H1 (cell line): ENCODE results near the gene MLN. TPM values are rescaled to one million over a fixed set of nuclear protein-coding genes. Genes with fewer than 3 reads are reported as not detected.

Source experiments
- CTCF ChIA-PET: fragments of 300-600 bp; sonication (Branson Sonifier 250); formaldehyde crosslinking; loops from one replicate; lab custom pipeline; 2021; ENCODE audit not compliant: partially characterized antibody; lab: Charles Lee
- POLR2A ChIA-PET: fragments of 300-600 bp; sonication (Branson Sonifier 250); formaldehyde crosslinking; loops from one replicate; lab custom pipeline; 2021; ENCODE audit warnings: inconsistent platforms; ENCODE audit not compliant: partially characterized antibody; lab: Charles Lee
- DNase-seq, 2 experiments: peaks; one replicate each; pipeline versions ENCODE4 v3.0.0 to v3.0.0-alpha.2; 2010 to 2022; ENCODE audit warnings: low spot score in 2 of 2, low read depth in 1 of 2, mixed read lengths in 1 of 2
- FAIRE-seq: peaks from 2 replicates; lab custom pipeline; 2011; peaks lifted over from hg19 to GRCh38; lab: Jason Lieb, UNC
- H2AFZ ChIP-seq: 2 replicates; pipeline ENCODE4 v1.8.1; 2012; ENCODE audit warnings: low read length, inconsistent platforms
- H2AK5ac ChIP-seq: 2 replicates; pipeline ENCODE4 v1.6.1; 2013; ENCODE audit warnings: low read depth, low read length
- H2BK120ac ChIP-seq: replicated peaks from 2 replicates; pipeline ENCODE3; 2013; ENCODE audit warnings: low read depth, low read length, inconsistent platforms
- H2BK12ac ChIP-seq: 2 replicates; pipeline ENCODE4 v1.6.1; 2013; ENCODE audit warnings: low read depth, low read length
- H2BK15ac ChIP-seq: 2 replicates; pipeline ENCODE4 v1.6.1; 2013; ENCODE audit warnings: low read length
- H2BK20ac ChIP-seq: 2 replicates; pipeline ENCODE4 v1.6.1; 2013; ENCODE audit warnings: low read length
- H2BK5ac ChIP-seq: 2 replicates; pipeline ENCODE4 v1.6.1; 2013; ENCODE audit warnings: low read depth, low read length
- H3K14ac ChIP-seq: 2 replicates; pipeline ENCODE4 v1.6.1; 2013; ENCODE audit warnings: inconsistent platforms; ENCODE audit not compliant: insufficient read length
- H3K18ac ChIP-seq: 2 replicates; pipeline ENCODE4 v1.6.1; 2013; ENCODE audit warnings: low read length; ENCODE audit errors: extremely low read depth
- H3K23ac ChIP-seq: 2 replicates; pipeline ENCODE4 v1.6.1; 2013; ENCODE audit warnings: inconsistent platforms; ENCODE audit not compliant: insufficient read length
- H3K23me2 ChIP-seq: 2 replicates; pipeline ENCODE4 v1.6.1; 2013; ENCODE audit warnings: low read depth, low read length
- H3K27ac ChIP-seq: 2 replicates; pipeline ENCODE4 v1.6.1; 2011; ENCODE audit warnings: low read depth, low read length, inconsistent platforms
- H3K27me3 ChIP-seq, 4 experiments: replicated peaks in 1 of 4; 1 replicate in 1 of 4; 2 replicates in 3 of 4; pipeline versions ENCODE4 v1.6.1 to v1.8.1; 2011 to 2013; ENCODE audit warnings: low read length in 3 of 4, mild to moderate bottlenecking in 3 of 4, inconsistent platforms in 2 of 4, mixed read lengths in 2 of 4, moderate library complexity in 1 of 4; ENCODE audit not compliant: control insufficient read depth in 3 of 4, insufficient read depth in 3 of 4; ENCODE audit errors: extremely low read depth in 1 of 4
- H3K36me3 ChIP-seq, 4 experiments: 2 replicates each; pipeline versions ENCODE4 v1.6.1 to v1.8.1; 2011 to 2013; ENCODE audit warnings: mild to moderate bottlenecking in 4 of 4, low read length in 3 of 4, moderate library complexity in 2 of 4, control low read depth in 1 of 4, inconsistent platforms in 1 of 4; ENCODE audit not compliant: insufficient read depth in 4 of 4, control insufficient read depth in 2 of 4
- H3K4ac ChIP-seq: replicated peaks from 2 replicates; pipeline ENCODE3; 2013; ENCODE audit warnings: low read length, low read depth, mixed read lengths, inconsistent platforms; ENCODE audit not compliant: insufficient read length
- H3K4me1 ChIP-seq, 4 experiments: replicated peaks in 1 of 4; 1 replicate in 1 of 4; 2 replicates in 3 of 4; pipeline versions ENCODE4 v1.6.1 to v1.8.1; 2011 to 2013; ENCODE audit warnings: low read length in 3 of 4, inconsistent platforms in 2 of 4, mixed read lengths in 1 of 4; ENCODE audit not compliant: insufficient read depth in 4 of 4, control insufficient read depth in 3 of 4
- H3K4me2 ChIP-seq, 2 experiments: 2 replicates each; pipeline versions ENCODE4 v1.6.1 to v1.8.1; 2011 to 2013; ENCODE audit warnings: low read depth in 2 of 2, low read length in 2 of 2, control low read depth in 1 of 2, inconsistent platforms in 1 of 2, mild to moderate bottlenecking in 1 of 2; ENCODE audit not compliant: insufficient read depth in 1 of 2
- H3K4me3 ChIP-seq, 4 experiments: fragments of 200-600, 300-600 bp in 1 of 4; sonication (generic), shearing (Covaris generic), sonication (Bioruptor Twin) in 1 of 4; 2 replicates each; pipeline versions ENCODE4 v1.5.1 to v1.8.1; 2011 to 2016; ENCODE audit warnings: low read length in 4 of 4, low read depth in 3 of 4, control low read depth in 2 of 4, inconsistent platforms in 2 of 4, mild to moderate bottlenecking in 2 of 4, mixed read lengths in 1 of 4, moderate library complexity in 1 of 4; ENCODE audit not compliant: insufficient read depth in 2 of 4; ENCODE audit errors: extremely low read depth in 1 of 4
- H3K56ac ChIP-seq: replicated peaks from 2 replicates; pipeline ENCODE3; 2013; ENCODE audit warnings: low read depth, mild to moderate bottlenecking, mixed read lengths, low read length, inconsistent platforms; ENCODE audit not compliant: insufficient read length
- H3K79me1 ChIP-seq: 2 replicates; pipeline ENCODE4 v1.6.1; 2013; ENCODE audit warnings: low read depth, low read length, control low read depth
- H3K79me2 ChIP-seq, 2 experiments: 2 replicates each; pipeline versions ENCODE4 v1.6.1 to v1.8.1; 2012 to 2013; ENCODE audit warnings: low read length in 2 of 2, mild to moderate bottlenecking in 2 of 2, inconsistent platforms in 1 of 2; ENCODE audit not compliant: insufficient read depth in 2 of 2, control insufficient read depth in 1 of 2
- H3K9ac ChIP-seq, 4 experiments: replicated peaks in 1 of 4; 1 replicate in 1 of 4; 2 replicates in 3 of 4; pipeline versions ENCODE4 v1.6.1 to v1.8.1; 2011 to 2013; ENCODE audit warnings: low read depth in 3 of 4, low read length in 3 of 4, control low read depth in 2 of 4, mild to moderate bottlenecking in 2 of 4, moderate library complexity in 2 of 4, inconsistent platforms in 1 of 4; ENCODE audit errors: extremely low read depth in 1 of 4
- H3K9me3 ChIP-seq, 2 experiments: 2 replicates each; pipeline versions ENCODE4 v1.6.1 to v1.8.1; 2012 to 2013; ENCODE audit warnings: mild to moderate bottlenecking in 2 of 2, moderate library complexity in 2 of 2, control low read depth in 1 of 2, inconsistent platforms in 1 of 2, low read depth in 1 of 2, low read length in 1 of 2, mixed read lengths in 1 of 2; ENCODE audit not compliant: insufficient read depth in 2 of 2
- H4K20me1 ChIP-seq, 2 experiments: replicated peaks in 1 of 2; 2 replicates each; pipeline versions ENCODE3 to v1.8.1; 2011 to 2013; ENCODE audit warnings: inconsistent platforms in 2 of 2, low read length in 2 of 2, mild to moderate bottlenecking in 1 of 2; ENCODE audit not compliant: insufficient read depth in 2 of 2, control insufficient read depth in 1 of 2
- H4K5ac ChIP-seq: 2 replicates; pipeline ENCODE4 v1.6.1; 2013; ENCODE audit warnings: low read length, low read depth, mixed read lengths, inconsistent platforms; ENCODE audit not compliant: insufficient read length
- H4K8ac ChIP-seq: 2 replicates; pipeline ENCODE4 v1.8.0; 2013; ENCODE audit warnings: mild to moderate bottlenecking, moderate library complexity, low read length, inconsistent platforms; ENCODE audit not compliant: insufficient read depth; ENCODE audit errors: extremely low read depth
- H4K91ac ChIP-seq: replicated peaks from 2 replicates; pipeline ENCODE3; 2013; ENCODE audit warnings: low read length, mixed read lengths, inconsistent platforms; ENCODE audit not compliant: insufficient read length
- CHD2 ChIP-seq: IDR thresholded peaks from 2 replicates; pipeline ENCODE4 v1.6.1; 2012; ENCODE audit warnings: low read length, improper control_type of control experiment
- RAD21 ChIP-seq, 2 experiments: IDR thresholded peaks in 1 of 2; conservative IDR thresholded peaks in 1 of 2; 2 replicates each; pipeline ENCODE4 v1.6.1; 2011; ENCODE audit warnings: low read depth in 2 of 2, low read length in 2 of 2, improper control_type of control experiment in 1 of 2, inconsistent platforms in 1 of 2, mild to moderate bottlenecking in 1 of 2, moderate library complexity in 1 of 2
- RBBP5 ChIP-seq: IDR thresholded peaks from 2 replicates; pipeline ENCODE4 v1.7.1; 2012; ENCODE audit warnings: low read depth, mild to moderate bottlenecking, inconsistent platforms, low read length, moderate library complexity, borderline replicate concordance
- SP1 ChIP-seq: IDR thresholded peaks from 2 replicates; pipeline ENCODE4 v1.6.1; 2011; ENCODE audit warnings: low read depth, low read length
- WGBS, 2 experiments: shearing (Covaris generic) in 1 of 2; methylation state at CpG; one replicate each; pipeline versions ENCODE4 v1.1.6 to v1.1.7; 2013 to 2015; ENCODE audit warnings: low lambda C conversion rate in 2 of 2, mixed read lengths in 2 of 2, inconsistent platforms in 1 of 2, low coverage in 1 of 2, missing lambda C conversion rate in 1 of 2; ENCODE audit not compliant: insufficient replicate concordance in 2 of 2, insufficient coverage in 1 of 2, insufficient read length in 1 of 2; ENCODE audit errors: extremely low coverage in 1 of 2, missing lambda C conversion rate in 1 of 2; 5-methylcytosine and 5-hydroxymethylcytosine counted together
- polyA plus RNA-seq, 7 experiments: library from polyadenylated mRNA; depleted of rRNA in 3 of 7; stranded (reverse) in 5 of 7; unstranded in 2 of 7; fragments of >200 nt in 5 of 7; fragments of 200-250 nt in 2 of 7; gene quantifications; 1 replicate in 5 of 7; 2 replicates in 1 of 7; 4 replicates in 1 of 7; pipeline versions ENCODE4 v1.2.1 to v1.2.3, GENCODE V29; 2011 to 2013; ENCODE audit warnings: missing spikeins in 2 of 7, mixed read lengths in 2 of 7
- total RNA-seq: library from RNA; stranded (reverse); fragmentation: NEBNext Ultra II Directional; extraction: Animal tissue kit (Norgen Biotek cat#: 25700); gene quantifications from 2 replicates; pipeline ENCODE4 v1.2.1, GENCODE V29; 2021
- TF ChIP-seq, protein P1 (sequence below): IDR thresholded peaks from 2 replicates; pipeline ENCODE4 v1.6.1; 2011; ENCODE audit warnings: low read length, improper control_type of control experiment
- TF ChIP-seq, protein P2 (sequence below): IDR thresholded peaks from 2 replicates; pipeline ENCODE4 v1.6.1; 2012; ENCODE audit warnings: inconsistent platforms
- TF ChIP-seq, protein P3 (sequence below): IDR thresholded peaks from 2 replicates; pipeline ENCODE4 v1.6.1; 2012; ENCODE audit warnings: inconsistent platforms

Gene MLN
- total and polyA plus RNA-seq, 2 of the 8 experiments (the other 6 are each of a cell fraction or from before 2014, with no cell fraction given), result not detected

DNA sequence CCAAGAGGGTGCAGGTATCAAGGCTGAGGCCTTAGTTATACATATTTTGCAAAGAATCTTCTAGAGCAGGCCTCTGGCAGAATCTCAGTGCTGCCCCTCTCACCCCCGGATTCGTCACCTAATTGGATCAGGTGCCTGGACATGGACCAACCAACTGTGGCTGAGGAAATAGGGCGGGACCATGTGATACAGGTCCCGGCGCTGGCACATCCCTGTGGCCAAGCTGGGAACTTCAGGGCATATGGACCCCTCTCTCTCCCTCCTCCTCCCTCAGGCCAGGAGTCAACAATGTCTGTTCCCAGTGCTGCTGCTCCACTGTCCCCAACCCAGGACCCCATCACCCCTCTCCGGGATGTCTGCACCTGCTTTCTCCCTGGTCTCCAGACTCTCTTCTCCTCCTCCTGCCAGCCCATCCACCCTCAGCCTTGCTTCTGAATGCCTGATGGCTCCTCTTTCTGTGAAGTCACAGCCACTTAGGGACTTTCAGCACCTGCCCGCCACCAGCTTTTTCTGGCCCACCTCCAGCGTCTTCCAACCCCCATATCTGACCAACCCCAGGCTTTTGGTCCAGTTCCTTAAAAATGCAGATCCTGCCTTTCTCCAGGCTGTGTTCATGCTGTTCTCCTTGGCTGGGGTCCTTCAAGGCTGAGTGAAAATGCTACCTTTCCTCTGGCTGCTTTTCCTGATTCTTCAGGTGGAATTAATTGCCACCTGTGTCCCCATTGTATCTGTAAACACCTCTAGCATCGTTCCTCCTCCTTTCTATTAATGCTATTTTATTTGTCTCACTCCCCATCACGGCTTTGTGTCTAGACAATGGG is 19.0 kb upstream of the MLN start:
- WGBS, 2 experiments, result 65% methylated on average over 10 of the region's 10 CpGs; no CpG with 5 or more reads in 1 of the 2 experiments
- no peak overlapping the region for H2AFZ ChIP-seq
- CTCF ChIA-PET, result interaction anchor here (0.5 to 7.4 kb wide), 21 partner anchors 8 to 332 kb away, joined by 3 to 97 read pairs (median 5); no protein-coding TSS in a partner anchor
- TF ChIP-seq, protein P1, sequence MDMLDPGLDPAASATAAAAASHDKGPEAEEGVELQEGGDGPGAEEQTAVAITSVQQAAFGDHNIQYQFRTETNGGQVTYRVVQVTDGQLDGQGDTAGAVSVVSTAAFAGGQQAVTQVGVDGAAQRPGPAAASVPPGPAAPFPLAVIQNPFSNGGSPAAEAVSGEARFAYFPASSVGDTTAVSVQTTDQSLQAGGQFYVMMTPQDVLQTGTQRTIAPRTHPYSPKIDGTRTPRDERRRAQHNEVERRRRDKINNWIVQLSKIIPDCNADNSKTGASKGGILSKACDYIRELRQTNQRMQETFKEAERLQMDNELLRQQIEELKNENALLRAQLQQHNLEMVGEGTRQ, result peak; percentile 82
- TF ChIP-seq RAD21 (IDR thresholded peaks at IDR 0.05 in 1 of 2, conservative IDR thresholded peaks at IDR 0.05 in 1 of 2; ENCODE audit: low read depth in 2 of 2, low read length in 2 of 2), result peak; percentile 41 to 60
- TF ChIP-seq, protein P2, sequence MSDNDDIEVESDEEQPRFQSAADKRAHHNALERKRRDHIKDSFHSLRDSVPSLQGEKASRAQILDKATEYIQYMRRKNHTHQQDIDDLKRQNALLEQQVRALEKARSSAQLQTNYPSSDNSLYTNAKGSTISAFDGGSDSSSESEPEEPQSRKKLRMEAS, result peak; percentile 85
- TF ChIP-seq CHD2, result no peak
- TF ChIP-seq SP1, result peak; percentile 66; the same call in 1 of the 2 replicates
- no peak for TF ChIP-seq RBBP5
- TF ChIP-seq, protein P3, sequence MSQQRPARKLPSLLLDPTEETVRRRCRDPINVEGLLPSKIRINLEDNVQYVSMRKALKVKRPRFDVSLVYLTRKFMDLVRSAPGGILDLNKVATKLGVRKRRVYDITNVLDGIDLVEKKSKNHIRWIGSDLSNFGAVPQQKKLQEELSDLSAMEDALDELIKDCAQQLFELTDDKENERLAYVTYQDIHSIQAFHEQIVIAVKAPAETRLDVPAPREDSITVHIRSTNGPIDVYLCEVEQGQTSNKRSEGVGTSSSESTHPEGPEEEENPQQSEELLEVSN, result peak; percentile 88

More for the DNA sequence above, 19.0 kb upstream of the MLN start:
- Histone ChIP-seq H2BK120ac (peak overlapping the region; percentile 52), H2BK12ac (0 out of 2 replicates have a peak overlapping the region, but pooled peaks have one; percentile 39), H3K79me1 (no peaks in the 10 kb centered on the region), H3K23ac (no peak overlapping the region), H4K5ac (peak overlapping the region; percentile 39), H3K27ac (peak overlapping the region; percentile 10; the same call in 1 of the 2 replicates), H2AK5ac (no peak overlapping the region), H3K18ac (peak overlapping the region; percentile 51), H3K4me3 (no peak overlapping the region), H3K36me3 (no peaks in the 10 kb centered on the region), H4K91ac (peak overlapping the region; percentile 75), H3K4ac (no peak overlapping the region), H3K14ac (no peak overlapping the region), H3K4me1 (peaks cover 0 to 11% (median 4%) of the 10 kb centered on the region in 4 experiments; a peak in 3 of 7 replicates), H3K27me3 (peaks cover 0 to 3% (median 1%) of the 10 kb centered on the region in 4 experiments; a peak in 4 of 7 replicates), H3K9ac (no peak overlapping the region; a peak in 2 of 7 replicates), H4K20me1 (no peaks in the 10 kb centered on the region), H2BK15ac (peak overlapping the region; percentile 97; the same call in 1 of the 2 replicates), H2BK5ac (peak overlapping the region; percentile 15; the same call in 1 of the 2 replicates), H3K56ac (no peak overlapping the region), H2BK20ac (peak overlapping the region; percentile 93), H3K9me3 (no peaks in the 10 kb centered on the region), H4K8ac (no peak overlapping the region), H3K4me2 (0 out of 4 replicates have a peak overlapping the region, but pooled peaks of 1 of the 2 experiments have one; percentile 36), H3K23me2 (no peaks in the 10 kb centered on the region), H3K79me2 (no peaks in the 10 kb centered on the region)
- DNase-seq, result peak; percentile 41 to 72
- POLR2A ChIA-PET, result interaction anchor here (0.8 to 1.2 kb wide), 2 partner anchors 17 to 43 kb away, joined by 4 read pairs; no protein-coding TSS in a partner anchor
- FAIRE-seq, result peak; percentile 94
